KMS-11 (cell line): ENCODE results near the gene ACP4.

Source experiments
- H2AFZ ChIP-seq: fragments of 200-600 bp; sonication (generic); 2 replicates; pipeline ENCODE4 v1.6.1; 2016; ENCODE audit warnings: antibody characterized with exemption, mixed run types, low read depth
- H3K27ac ChIP-seq: fragments of 200-600 bp; sonication (generic); 2 replicates; pipeline ENCODE4 v1.6.1; 2016; ENCODE audit warnings: mild to moderate bottlenecking, mixed run types
- H3K27me3 ChIP-seq: fragments of 200-600 bp; sonication (generic); 2 replicates; pipeline ENCODE4 v1.6.1; 2017; ENCODE audit warnings: mild to moderate bottlenecking, low read depth, mixed run types, moderate library complexity; ENCODE audit not compliant: insufficient read depth
- H3K36me3 ChIP-seq: fragments of 200-600 bp; sonication (generic); 2 replicates; pipeline ENCODE4 v1.6.1; 2017; ENCODE audit warnings: mild to moderate bottlenecking, mixed run types; ENCODE audit not compliant: insufficient read depth
- H3K4me1 ChIP-seq: fragments of 200-600 bp; sonication (generic); 2 replicates; pipeline ENCODE4 v1.6.1; 2016; ENCODE audit warnings: mild to moderate bottlenecking, low read depth, mixed run types; ENCODE audit not compliant: poor library complexity, severe bottlenecking
- H3K4me2 ChIP-seq: fragments of 200-600 bp; sonication (generic); 2 replicates; pipeline ENCODE4 v1.7.0; 2016; ENCODE audit warnings: mild to moderate bottlenecking, mixed run types
- H3K4me3 ChIP-seq: fragments of 200-600 bp; sonication (generic); IDR thresholded peaks from 2 replicates; pipeline ENCODE4 v1.6.1; 2017; ENCODE audit warnings: low read depth, low read length, mixed read lengths; ENCODE audit not compliant: insufficient read depth
- H3K79me2 ChIP-seq: fragments of 200-600 bp; sonication (generic); 2 replicates; pipeline ENCODE4 v1.6.1; 2016; ENCODE audit warnings: low read depth, mixed run types; ENCODE audit not compliant: insufficient read depth
- H3K9ac ChIP-seq: fragments of 200-600 bp; sonication (generic); 2 replicates; pipeline ENCODE4 v1.6.1; 2016; ENCODE audit warnings: mild to moderate bottlenecking, mixed run types
- H4K20me1 ChIP-seq: fragments of 200-600 bp; sonication (generic); 2 replicates; pipeline ENCODE4 v1.6.1; 2016; ENCODE audit warnings: mild to moderate bottlenecking, mixed run types; ENCODE audit not compliant: insufficient read depth
- TF ChIP-seq, protein P1 (sequence below): fragments of 200-600 bp; sonication (generic); conservative IDR thresholded peaks from 2 replicates; pipeline ENCODE4 v1.6.1; 2017; ENCODE audit warnings: low read depth, mild to moderate bottlenecking, antibody characterized with exemption, low read length, moderate library complexity, mixed read lengths

Gene ACP4

DNA sequence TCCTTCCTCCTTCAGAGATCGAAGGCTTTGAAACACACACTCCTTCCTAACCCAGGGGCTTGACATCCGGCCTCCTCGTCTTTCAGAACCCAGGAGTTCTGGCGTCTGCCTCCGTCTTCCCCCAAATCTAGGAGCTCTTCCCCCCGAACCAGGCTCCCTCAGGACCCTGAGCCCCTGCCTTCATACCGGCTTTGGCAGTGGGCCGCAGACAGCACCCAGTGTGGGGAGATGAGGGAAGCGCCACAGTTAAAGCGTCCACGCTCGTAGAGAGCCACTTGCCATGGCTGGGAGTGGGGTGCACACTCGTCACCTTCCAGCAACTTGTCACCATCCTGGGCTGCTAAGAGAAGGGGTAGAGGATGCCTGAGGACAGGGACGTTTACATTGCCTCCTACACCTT is 37.3 kb downstream of the ACP4 start:
- no peaks in the 10 kb centered on the region for H3K79me2 ChIP-seq
- TF ChIP-seq, protein P1, sequence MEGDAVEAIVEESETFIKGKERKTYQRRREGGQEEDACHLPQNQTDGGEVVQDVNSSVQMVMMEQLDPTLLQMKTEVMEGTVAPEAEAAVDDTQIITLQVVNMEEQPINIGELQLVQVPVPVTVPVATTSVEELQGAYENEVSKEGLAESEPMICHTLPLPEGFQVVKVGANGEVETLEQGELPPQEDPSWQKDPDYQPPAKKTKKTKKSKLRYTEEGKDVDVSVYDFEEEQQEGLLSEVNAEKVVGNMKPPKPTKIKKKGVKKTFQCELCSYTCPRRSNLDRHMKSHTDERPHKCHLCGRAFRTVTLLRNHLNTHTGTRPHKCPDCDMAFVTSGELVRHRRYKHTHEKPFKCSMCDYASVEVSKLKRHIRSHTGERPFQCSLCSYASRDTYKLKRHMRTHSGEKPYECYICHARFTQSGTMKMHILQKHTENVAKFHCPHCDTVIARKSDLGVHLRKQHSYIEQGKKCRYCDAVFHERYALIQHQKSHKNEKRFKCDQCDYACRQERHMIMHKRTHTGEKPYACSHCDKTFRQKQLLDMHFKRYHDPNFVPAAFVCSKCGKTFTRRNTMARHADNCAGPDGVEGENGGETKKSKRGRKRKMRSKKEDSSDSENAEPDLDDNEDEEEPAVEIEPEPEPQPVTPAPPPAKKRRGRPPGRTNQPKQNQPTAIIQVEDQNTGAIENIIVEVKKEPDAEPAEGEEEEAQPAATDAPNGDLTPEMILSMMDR = no peak
- H3K27me3 ChIP-seq = peaks cover 22% of the 10 kb centered on the region

DNA sequence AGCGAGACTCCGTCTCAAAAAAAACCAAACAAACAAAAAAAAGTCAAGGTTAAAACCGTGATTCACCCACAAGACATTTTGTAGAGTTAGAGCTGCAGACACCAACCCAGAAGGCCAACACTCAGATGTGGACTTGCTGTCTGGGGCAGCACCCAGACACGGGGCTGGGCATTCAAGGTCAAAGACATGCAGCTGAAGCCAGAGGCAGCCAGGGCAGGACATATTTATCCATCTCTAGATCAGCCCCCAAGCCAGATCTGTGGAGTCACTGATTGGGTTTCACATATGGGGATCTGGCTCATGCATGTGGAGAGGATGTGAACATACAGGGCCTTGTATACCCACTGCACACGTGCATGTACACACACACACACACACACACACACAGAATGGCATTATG is 39.6 kb downstream of the ACP4 start:
- no peaks in the 10 kb centered on the region for H4K20me1 ChIP-seq
- H3K36me3 ChIP-seq = no peaks in the 10 kb centered on the region
- no peaks in the 10 kb centered on the region for H3K79me2 ChIP-seq
- no peak overlapping the region for H3K9ac ChIP-seq
- no peak overlapping the region for H3K4me3 ChIP-seq
- no peaks in the 10 kb centered on the region for H3K4me1 ChIP-seq
- H2AFZ ChIP-seq = no peak overlapping the region
- TF ChIP-seq, protein P1 = no peak
- no peak overlapping the region for H3K4me2 ChIP-seq
- H3K27ac ChIP-seq = no peak overlapping the region
- peaks cover 14% of the 10 kb centered on the region; the same call in 1 of the 2 replicates for H3K27me3 ChIP-seq

More for the DNA sequence above, 37.3 kb downstream of the ACP4 start:
- Histone ChIP-seq H3K4me1 (no peaks in the 10 kb centered on the region), H3K4me3 (no peak overlapping the region), H3K9ac (no peak overlapping the region), H3K27ac (no peak overlapping the region), H2AFZ (no peak overlapping the region), H3K36me3 (no peaks in the 10 kb centered on the region), H3K4me2 (no peak overlapping the region), H4K20me1 (no peaks in the 10 kb centered on the region)

DNA sequence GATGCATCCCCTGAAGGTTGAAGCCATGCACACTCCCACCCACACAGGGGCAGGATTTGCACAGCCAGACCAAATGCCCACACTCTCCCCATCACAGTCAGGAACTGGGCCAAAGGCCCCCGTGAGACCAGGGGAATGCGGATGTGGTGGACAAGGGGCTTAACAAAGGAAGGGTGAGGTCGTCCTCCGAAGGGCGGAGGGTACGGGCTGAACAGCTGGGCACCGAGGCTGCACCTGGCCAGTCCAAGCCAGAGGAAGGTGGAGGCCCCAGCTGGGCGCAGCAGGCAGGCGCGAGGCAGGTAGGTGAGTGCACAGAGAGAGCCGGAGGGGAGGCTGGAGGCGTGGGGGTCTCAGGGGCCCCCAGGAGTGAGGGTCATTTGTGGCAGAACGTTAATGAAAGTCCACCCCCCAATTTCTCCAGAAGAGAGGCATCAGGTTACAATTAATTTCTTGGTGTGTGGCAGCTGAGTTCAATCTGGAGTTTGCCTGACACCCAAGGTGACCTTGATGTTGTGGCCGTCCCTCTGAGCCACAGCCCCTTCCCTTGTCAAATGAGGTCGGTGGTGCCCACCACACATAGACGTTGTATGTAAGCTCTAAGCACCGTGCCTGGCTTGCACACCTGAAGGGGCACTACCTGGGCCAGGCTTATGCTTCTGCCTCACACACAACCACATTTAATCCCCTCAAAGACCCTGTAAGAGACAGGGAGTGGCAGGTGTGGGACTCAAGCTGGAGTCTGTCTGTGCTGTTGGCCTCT is 40.2 kb downstream of the ACP4 start:
- Histone ChIP-seq H4K20me1 (no peaks in the 10 kb centered on the region), H3K36me3 (no peaks in the 10 kb centered on the region), H3K27ac (no peak overlapping the region), H2AFZ (no peak overlapping the region), H3K4me3 (no peak overlapping the region), H3K79me2 (no peaks in the 10 kb centered on the region), H3K27me3 (peaks cover 16% of the 10 kb centered on the region; the same call in 1 of the 2 replicates), H3K9ac (no peak overlapping the region), H3K4me1 (no peaks in the 10 kb centered on the region), H3K4me2 (no peak overlapping the region)
- TF ChIP-seq, protein P1 = no peak

GRCh38 chr19:50831026-50831396 is 40.8 kb downstream of the ACP4 start:
- Histone ChIP-seq H3K4me1 (no peaks in the 10 kb centered on the region), H3K9ac (no peak overlapping the region), H3K36me3 (no peaks in the 10 kb centered on the region), H2AFZ (no peak overlapping the region), H3K4me3 (no peak overlapping the region), H3K27ac (no peak overlapping the region), H3K4me2 (no peak overlapping the region), H3K79me2 (no peaks in the 10 kb centered on the region), H3K27me3 (peaks cover 15% of the 10 kb centered on the region; the same call in 1 of the 2 replicates), H4K20me1 (no peaks in the 10 kb centered on the region)
- TF ChIP-seq, protein P1 = no peak
